VCaP (cell line): ENCODE measurements around the gene AXIN1.

ENCODE experiments used
- H3K27ac ChIP-seq: fragments of 450-650 bp; 2 replicates; pipeline ENCODE4 v1.5.1; 2017
- TF ChIP-seq, protein P1 (sequence below): fragments of 450-650 bp; conservative IDR thresholded peaks from 2 replicates; pipeline ENCODE4 v1.5.1; 2017; ENCODE audit warnings: mild to moderate bottlenecking, moderate library complexity

AXIN1 gene, protein sequence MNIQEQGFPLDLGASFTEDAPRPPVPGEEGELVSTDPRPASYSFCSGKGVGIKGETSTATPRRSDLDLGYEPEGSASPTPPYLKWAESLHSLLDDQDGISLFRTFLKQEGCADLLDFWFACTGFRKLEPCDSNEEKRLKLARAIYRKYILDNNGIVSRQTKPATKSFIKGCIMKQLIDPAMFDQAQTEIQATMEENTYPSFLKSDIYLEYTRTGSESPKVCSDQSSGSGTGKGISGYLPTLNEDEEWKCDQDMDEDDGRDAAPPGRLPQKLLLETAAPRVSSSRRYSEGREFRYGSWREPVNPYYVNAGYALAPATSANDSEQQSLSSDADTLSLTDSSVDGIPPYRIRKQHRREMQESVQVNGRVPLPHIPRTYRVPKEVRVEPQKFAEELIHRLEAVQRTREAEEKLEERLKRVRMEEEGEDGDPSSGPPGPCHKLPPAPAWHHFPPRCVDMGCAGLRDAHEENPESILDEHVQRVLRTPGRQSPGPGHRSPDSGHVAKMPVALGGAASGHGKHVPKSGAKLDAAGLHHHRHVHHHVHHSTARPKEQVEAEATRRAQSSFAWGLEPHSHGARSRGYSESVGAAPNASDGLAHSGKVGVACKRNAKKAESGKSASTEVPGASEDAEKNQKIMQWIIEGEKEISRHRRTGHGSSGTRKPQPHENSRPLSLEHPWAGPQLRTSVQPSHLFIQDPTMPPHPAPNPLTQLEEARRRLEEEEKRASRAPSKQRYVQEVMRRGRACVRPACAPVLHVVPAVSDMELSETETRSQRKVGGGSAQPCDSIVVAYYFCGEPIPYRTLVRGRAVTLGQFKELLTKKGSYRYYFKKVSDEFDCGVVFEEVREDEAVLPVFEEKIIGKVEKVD

DNA sequence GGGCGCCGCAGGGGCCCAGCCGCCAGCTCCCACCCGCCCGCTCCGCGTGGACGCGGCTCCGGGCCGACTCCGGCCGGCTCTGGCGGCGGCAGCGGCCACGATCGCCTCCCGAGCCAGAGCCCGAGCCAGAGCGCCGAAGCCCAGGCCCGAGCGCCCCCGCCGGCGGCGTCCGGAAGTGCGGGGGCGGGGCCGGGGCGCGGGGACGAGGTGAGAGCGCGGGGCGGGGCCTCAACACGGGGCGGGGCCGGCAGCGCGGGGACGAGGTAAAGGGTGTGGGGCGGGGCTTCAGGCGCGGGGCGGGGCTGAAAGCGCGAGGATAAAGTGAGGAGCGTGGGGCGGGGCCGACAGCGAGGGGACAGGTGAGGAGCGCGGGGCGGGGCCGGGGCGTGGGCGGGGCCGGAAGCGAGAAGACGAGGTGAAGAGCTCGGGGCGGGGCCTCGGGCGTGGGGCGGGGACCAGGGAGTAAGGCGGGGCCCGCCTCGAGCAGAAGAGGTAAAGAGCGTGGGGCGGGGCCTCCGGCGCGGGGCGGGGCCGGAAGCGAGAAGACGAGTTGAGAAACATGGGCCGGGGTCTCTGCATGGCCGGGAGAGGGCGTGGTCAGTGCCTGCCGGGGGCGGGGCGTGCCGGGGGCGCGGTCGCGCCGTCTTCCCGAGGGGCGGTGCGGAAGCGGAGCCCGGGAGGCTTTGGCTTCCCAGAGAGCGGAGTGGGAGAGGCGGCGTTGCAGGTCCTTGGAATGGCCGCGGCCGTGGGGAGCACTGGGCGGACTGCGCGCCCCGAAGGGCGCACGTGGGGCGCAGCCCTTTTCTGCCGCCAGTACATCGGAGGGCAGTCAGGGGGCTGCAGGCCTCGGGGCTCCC lies at the start of gene AXIN1:
Gene AXIN1, minus strand, starts transcription at position 177 of the 857 bp plus-strand sequence. CDS start 5,698 bp downstream, outside the sequence.
- TF ChIP-seq, protein P1, sequence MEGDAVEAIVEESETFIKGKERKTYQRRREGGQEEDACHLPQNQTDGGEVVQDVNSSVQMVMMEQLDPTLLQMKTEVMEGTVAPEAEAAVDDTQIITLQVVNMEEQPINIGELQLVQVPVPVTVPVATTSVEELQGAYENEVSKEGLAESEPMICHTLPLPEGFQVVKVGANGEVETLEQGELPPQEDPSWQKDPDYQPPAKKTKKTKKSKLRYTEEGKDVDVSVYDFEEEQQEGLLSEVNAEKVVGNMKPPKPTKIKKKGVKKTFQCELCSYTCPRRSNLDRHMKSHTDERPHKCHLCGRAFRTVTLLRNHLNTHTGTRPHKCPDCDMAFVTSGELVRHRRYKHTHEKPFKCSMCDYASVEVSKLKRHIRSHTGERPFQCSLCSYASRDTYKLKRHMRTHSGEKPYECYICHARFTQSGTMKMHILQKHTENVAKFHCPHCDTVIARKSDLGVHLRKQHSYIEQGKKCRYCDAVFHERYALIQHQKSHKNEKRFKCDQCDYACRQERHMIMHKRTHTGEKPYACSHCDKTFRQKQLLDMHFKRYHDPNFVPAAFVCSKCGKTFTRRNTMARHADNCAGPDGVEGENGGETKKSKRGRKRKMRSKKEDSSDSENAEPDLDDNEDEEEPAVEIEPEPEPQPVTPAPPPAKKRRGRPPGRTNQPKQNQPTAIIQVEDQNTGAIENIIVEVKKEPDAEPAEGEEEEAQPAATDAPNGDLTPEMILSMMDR, result peak; percentile 67
- H3K27ac ChIP-seq, result peak within 1 kb of the TSS; percentile 72

DNA sequence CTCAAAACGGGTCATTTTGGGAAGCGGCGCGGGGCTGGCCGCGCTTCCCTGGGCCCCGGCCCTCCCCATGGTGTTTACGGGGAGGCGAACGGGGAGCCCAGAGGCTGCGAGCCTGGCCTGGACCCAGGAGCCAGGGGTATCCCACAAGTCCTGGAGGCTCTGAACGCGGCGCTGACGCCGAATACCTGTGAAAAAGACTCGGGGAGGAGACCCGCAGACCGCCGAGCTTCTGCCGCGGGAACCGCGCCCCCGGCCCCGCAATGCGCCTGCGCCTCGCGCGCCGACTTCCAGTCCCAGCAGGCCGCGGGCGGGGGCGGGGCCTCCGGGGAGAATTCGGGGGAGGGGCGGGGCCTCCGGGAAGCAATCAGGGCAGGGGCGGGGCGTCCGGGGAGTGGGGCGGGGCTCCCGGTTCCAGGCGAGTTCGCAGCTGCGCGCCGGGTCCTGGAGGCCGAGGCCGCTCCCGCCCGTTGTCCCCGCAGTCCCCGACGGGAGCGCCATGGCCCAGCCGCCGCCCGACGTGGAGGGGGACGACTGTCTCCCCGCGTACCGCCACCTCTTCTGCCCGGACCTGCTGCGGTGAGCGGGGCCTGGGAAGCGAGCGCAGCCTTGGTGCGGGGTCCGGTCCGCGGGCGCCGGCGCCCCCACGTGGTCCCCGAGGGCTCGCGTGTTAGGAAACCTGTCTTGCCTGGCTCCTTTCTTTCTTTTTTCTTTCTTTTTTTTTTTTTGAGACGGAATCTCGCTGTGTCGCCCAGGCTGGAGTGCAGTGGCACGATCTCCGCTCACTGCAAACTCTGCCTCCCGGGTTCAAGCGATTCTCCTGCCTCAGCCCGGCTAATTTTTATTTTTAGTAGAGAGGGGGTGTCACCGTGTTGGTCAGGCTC lies 49.2 kb upstream of the AXIN1 start, which contains the start of gene DECR2:
Gene DECR2, plus strand, starts transcription at position 418 of the 881 bp plus-strand sequence. Its CDS starts 79 bp downstream, at position 497.
- TF ChIP-seq, protein P1, result peak; percentile 59
- peak within 1 kb of the TSS; percentile 81 for H3K27ac ChIP-seq

DNA sequence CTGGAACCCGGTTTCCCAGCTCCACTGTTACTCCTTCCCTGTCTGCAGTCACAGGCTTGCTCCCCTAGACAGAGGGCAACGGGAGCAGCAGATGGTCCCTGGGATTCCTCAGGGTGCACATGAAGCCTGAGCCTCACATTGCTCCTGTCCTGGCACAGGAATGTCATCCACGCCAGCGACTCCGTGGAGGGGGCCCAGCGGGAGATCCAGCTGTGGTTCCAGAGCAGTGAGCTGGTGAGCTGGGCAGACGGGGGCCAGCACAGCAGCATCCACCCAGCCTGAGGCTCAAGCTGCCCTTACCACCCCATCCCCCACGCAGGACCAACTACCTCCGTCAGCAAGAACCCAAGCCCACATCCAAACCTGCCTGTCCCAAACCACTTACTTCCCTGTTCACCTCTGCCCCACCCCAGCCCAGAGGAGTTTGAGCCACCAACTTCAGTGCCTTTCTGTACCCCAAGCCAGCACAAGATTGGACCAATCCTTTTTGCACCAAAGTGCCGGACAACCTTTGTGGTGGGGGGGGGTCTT lies 47.6 kb upstream of the AXIN1 start:
- TF ChIP-seq, protein P1, result no peak
- H3K27ac ChIP-seq, result no peak overlapping the region; the same call in 1 of the 2 replicates

DNA sequence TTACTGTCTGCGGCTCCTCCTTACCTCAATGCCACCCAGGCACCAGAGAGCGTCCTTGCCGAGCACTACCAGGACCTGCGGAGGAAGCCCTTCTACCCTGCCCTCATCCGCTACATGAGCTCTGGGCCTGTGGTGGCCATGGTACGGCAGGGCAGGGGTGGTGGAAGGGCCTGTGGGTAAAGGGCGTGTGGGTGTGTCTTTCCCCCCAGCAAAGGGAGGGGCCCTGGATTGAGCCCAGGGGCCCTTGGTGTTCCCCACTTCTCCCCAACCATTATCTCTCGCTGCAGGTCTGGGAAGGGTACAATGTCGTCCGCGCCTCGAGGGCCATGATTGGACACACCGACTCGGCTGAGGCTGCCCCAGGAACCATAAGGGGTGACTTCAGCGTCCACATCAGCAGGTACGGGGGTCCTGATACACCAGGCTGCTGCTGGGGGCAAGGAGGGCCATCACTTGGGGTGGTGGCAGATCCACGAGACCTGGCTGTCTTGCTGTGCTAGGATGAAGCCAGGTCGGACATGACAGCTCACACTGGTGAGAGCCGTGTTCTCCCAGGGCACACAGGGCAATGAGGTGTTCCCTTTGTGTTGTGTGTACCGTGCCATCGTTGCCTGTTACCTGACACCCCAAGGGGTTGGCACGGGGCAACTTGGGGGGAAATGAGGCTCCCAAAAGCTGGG lies 47.0 kb upstream of the AXIN1 start:
- TF ChIP-seq, protein P1, result no peak
- H3K27ac ChIP-seq, result no peak overlapping the region; the same call in 1 of the 2 replicates

DNA sequence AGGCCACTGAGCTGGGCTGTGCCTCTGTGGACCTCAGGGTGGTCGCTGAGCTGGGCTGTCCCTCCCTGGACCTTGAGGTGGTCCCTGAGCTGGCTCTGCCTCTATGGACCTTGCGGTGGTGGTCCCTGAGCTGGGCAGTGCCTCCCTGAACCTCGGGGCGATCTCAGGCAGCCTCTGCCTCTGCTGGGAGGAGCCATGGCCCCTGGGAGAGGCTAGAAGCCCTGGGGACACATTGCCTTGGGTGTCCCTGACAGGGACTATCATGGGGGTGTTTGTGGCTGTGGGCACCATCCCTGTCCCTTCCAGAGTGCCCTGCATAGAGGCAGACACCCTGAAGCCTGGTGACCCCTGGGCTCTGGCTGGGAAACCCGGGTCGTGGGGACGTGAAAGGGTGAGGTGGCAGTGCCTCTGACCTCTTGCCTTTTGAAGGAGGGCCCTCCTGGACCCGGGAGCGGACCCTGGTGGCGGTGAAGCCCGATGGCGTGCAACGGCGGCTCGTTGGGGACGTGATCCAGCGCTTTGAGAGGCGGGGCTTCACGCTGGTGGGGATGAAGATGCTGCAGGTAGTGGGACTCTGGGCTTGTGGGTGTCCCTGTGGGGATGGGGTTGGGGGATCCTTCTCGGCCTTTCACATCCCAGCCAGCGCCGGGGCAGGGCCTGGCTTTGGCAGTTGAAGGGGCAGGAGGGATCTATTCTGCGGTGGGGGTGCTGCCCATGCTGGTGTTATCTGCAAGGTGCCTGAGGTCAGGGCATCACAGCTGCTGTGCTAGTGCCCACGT lies 46.2 kb upstream of the AXIN1 start:
- peak overlapping the region; percentile 24; the same call in 1 of the 2 replicates for H3K27ac ChIP-seq
- TF ChIP-seq, protein P1, result no peak
